Measurements from ENCODE around the gene EFCAB7.

Gene EFCAB7, protein sequence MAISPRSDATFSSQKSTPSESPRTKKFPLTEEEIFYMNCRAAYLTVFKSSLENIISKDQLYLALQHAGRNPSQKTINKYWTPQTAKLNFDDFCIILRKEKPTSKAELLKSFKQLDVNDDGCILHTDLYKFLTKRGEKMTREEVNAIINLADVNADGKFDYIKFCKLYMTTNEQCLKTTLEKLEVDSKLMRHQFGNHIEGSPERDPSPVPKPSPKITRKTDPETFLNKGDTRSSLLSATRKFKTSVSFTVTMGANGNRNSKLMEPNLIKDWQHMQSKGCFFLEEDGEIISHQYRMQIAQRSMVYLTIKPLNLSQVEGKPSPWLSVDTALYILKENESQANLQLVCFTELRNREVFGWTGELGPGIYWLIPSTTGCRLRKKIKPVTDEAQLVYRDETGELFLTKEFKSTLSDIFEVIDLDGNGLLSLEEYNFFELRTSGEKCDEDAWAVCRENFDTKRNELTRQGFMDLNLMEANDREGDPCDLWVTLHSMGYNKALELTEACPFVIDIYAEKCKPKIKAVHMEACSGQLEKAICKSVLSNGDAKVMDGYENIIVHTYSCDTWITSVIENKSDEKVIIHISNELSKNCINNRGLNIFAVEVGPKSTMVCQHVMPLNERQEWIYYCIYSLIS

DNA sequence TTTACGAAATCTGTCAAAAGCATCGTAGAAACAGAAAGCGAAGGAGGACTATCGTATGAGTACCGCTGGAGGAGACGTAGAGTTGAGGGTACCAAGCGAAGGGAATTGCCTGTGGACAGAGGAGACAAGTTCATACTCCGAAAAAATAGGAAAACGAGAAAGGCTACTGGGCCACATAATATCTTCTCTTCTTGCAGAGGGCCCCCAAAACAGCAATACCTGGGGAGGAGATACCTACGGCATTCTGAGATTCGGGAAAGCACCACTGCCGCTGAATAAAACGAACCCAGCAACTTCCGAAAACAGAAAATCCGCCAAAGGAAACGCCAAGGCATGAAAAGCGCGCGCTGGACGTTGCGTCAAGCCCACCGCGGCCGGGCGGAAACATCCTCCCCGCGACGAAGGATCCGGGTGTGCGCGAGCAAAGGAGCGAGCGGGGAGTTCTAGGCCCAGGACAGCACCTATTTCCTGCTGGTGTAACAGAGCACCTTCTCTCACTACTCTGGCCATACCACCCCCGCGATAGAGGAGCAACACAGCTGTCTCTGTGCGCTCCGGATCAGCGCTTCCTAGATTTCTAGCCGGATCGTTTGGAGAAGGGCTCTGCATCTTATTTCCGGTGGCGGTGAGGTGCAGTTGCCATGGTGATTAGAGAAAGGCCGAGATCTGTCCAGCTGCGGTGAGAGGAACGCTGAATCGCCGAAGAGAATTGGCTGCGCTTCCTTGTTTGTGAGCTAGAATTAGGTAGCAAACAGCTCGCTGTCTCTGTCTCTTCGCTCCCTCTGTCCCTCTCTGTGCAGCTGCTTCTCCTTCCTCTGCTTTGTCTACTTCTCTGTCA is at the start of gene EFCAB7, which contains the start of gene ITGB3BP:
Gene EFCAB7 (plus strand): TSS at position 635 of the 838 bp plus-strand sequence. CDS start 2,048 bp downstream, outside the sequence.
Gene ITGB3BP (minus strand): TSS at position 335 of the 838 bp plus-strand sequence. CDS start 92 bp downstream, at position 243.
- peak; percentile 59 to 73 for DNase-seq (ENCODE audit: extremely low read depth in 1 of 2, low read depth in 1 of 2)

DNA sequence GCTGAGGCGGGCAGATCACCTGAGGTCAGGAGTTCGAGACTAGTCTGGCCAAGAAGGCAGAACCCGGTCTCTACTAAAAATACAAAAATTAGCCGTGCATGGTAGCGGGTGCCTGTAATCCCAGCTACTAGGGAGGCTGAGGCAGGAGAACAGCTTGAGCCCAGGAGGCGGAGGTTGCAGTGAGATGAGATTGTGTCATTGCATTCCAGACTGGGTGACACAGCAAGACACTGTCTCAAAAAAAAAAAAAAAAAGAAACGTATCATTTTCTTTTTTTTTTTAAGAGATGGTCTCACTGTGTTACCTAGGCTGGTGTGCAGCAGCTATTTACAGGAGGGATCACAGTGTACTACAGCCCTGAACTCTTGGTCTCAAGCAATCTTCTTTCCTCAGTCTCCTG is 47.6 kb upstream of the EFCAB7 start:
- no peak for DNase-seq (ENCODE audit: extremely low read depth in 1 of 2, low read depth in 1 of 2)

DNA sequence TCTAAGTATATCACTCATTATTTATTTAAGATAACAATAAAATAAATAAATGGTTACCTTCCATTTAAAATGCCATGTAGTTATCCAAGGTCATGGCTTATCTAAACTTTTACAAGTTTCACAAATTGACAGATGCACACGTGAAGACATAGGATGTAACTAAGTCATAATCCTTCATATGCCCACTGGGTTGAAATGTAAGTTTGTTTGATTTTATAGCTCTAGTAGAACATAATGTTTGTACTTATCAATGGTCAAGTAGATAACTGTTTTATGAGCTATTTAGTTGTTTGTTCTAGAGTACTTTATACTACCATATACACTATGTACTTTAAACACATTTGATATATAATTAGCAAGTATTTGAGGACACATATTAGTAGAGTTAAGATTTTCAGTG is 43.3 kb upstream of the EFCAB7 start:
- no peak for DNase-seq (ENCODE audit: extremely low read depth in 1 of 2, low read depth in 1 of 2)

DNA sequence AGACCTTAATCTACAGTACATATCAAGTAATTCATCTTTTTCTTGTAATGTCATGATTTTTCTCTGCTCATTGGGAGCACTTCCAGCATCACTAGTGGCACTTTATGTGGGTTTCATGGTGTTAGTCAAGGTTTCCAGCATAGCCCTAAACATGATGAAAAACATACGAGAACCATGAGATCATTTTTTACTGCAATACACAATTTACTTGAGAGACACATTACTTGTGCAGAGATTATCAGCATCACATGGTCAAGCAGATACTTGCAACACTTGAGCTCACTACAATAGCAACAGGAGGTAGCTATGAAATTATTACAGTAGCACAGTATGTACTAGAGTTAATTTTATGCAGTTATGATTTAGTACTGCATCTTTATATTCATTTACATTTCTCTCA is 36.7 kb upstream of the EFCAB7 start:
- DNase-seq (ENCODE audit: extremely low read depth in 1 of 2, low read depth in 1 of 2): no peak

DNA sequence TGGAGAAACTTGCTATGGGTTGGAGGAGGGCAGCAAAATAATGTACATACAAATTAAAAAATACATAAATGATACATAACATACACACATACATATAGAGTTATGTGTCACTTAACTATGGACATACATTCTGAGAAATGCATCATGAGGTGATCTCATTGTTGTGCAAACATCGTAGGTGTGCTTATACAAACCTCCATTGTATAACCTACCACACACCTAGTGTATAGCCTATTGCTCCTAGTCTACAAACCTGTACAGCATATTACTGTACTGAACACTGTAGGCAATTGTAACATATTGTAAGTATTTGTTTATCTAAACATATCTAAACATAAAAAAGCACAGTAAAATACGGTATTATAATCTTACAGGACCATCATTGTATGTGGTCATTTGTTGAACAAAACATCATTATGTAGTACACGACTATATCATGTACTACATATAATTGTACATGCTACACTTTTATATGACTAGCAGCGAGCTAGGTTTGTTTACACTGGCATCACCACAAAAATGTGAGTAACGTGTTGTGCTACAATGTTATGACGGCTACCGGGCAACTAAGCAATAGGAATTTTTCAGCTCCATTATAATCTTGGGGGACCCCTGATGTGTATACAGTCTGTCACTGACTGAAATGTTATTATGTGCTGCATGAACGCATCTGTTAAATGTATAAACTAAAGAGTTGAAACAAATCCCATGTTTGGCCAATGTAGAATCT is 35.8 kb upstream of the EFCAB7 start:
- DNase-seq (ENCODE audit: extremely low read depth in 1 of 2, low read depth in 1 of 2): no peak

DNA sequence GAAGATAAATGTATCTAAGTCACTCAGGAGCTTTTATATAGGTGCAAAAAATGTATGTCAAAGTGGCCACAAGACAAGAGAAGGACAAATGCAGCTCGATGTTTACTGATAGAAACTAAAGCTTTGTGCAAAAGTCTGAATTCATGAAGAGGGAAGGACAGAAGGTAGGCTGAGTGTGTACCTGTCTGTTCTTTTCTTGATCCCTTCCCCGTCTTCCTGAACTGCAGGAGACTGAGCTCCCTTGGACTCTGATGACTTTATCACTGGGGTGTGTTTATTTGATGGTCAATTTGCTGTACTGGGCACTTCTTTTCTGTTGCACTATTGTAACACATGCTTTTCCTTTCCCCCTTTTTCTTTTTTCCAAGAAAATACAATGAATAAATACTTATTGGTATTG is 25.7 kb upstream of the EFCAB7 start:
- DNase-seq (ENCODE audit: extremely low read depth in 1 of 2, low read depth in 1 of 2): no peak

DNA sequence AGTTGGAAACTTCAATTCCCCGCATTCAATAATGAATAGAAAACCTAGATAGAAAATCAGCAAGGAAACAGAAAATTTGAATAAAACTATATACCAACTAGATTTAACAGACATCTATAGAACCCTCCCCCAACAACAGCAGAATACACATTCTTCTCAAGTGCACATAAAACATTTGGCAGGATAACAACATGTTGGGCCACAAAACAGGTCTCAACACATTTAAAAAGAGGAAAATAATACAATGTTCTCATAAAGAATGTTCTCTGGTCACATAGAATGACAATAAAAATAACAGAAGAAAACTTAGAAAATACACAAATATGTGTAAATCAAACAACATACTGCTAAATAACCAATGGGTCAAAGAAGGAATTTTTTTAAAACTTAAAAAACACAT is 25.2 kb upstream of the EFCAB7 start:
- DNase-seq (ENCODE audit: extremely low read depth in 1 of 2, low read depth in 1 of 2): no peak

DNA sequence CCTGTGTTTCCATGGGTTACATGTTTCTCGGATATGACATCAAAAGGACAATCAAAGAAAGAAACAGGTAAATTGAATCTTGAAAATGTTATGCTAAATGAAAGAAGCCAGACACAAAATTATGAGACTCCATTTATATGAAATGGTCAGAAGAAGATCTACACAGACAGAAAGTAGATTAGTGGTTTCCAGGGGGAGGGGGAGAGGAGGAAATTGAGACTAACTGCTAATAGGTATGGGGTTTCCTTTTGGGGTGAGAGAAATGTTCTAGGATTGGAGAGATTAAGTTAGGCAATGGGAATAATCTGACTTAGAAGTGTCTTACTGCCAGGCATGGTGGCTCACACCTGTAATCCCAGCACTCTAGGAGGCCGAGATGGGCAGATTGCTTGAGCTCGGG is 22.1 kb upstream of the EFCAB7 start:
- DNase-seq (ENCODE audit: extremely low read depth in 1 of 2, low read depth in 1 of 2): no peak

DNA sequence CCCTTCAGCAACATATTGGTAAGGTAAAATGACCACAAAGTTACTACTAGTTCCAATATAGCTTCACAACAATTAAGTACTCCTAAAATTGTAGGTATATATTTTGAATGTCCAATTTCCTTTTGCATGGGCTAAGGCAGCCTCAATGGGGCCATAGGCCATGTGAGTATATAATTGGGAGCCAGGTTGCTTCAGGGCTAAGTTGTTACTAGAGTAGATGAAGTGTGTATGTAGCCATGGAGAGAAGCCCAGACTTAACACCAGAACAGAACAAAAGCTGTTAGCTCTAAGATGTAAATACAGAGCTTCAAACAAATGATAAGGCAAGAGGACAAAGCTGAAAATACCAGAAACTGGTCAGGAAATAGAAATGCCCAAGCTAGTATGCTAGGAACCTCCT is 16.5 kb upstream of the EFCAB7 start:
- DNase-seq (ENCODE audit: extremely low read depth in 1 of 2, low read depth in 1 of 2): no peak

DNA sequence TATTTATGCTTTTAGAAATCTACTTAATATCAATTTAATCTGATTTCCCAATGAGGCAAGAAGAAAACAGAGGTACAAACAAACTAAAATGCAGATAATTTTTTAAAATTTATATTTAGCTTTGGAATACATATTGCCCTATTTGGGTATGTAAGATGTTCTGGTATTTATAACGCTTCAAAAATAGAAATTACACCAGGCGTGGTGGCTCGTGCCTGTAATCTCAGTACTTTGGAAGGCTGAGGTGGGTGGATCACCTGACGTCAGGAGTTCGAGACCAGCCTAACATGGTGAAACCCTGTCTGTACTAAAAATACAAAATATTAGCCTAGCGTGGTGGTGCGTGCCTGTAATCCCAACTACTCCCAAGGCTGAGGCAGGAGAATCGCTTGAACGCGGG is 13.6 kb upstream of the EFCAB7 start:
- DNase-seq (ENCODE audit: extremely low read depth in 1 of 2, low read depth in 1 of 2): no peak

DNA sequence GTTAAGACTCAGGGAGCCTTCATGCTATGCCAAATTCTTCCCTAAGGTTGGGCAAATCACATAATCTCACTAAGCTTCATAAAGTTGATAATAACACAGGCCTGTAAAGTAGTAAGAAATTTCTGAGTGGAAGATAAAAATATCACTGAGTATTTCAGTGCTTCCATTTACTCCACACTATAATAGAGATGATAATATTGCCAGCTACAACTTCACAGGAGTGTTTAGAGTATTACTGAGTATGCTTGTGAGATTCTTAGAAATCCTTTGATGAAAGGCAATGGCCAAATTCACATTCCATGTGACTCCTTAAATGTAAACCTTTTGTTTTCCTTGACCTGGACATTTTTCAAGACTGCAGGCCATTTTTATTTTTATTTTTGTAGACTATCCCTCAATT is 10.7 kb upstream of the EFCAB7 start:
- no peak for DNase-seq (ENCODE audit: extremely low read depth in 1 of 2, low read depth in 1 of 2)

DNA sequence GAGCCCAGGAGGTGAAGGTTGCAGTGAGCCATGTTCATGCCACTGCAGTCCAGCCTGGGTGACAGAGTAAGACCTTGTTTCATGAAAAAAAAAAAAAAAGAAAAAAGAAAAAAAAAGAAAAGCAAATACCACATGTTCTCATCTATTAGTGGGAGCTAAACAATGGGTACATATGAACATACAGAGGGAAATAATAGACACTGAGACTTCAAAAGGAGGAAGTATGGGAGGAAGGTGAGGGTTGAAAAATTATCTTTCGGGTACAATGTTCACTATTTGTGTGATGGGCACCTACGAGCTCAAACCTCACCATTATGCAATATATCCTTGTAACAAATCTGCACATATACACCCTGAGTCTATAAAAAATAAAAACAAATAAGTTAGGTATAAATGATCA is 6.7 kb upstream of the EFCAB7 start:
- DNase-seq (ENCODE audit: extremely low read depth in 1 of 2, low read depth in 1 of 2): no peak

DNA sequence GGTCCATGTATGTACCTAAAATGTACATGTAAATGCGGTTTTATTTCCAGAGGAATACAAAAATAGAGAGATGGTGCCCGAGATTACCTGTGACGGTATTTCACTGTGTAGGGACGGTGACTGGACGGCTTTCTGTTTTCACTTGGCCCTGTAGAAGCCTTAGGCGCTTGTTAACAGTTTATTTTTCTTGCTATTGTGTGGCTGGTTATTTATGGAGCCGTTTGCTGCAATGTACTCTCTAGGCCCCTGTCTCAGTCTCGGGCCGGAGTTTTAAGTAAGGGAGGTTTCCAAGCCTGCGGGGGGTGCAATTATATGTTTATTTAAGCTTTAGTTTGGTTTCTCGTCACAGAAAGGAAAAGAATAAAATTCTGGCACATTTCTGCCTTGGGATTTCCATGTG is 413 bp downstream of the EFCAB7 start:
- DNase-seq (ENCODE audit: extremely low read depth in 1 of 2, low read depth in 1 of 2): no peak

DNA sequence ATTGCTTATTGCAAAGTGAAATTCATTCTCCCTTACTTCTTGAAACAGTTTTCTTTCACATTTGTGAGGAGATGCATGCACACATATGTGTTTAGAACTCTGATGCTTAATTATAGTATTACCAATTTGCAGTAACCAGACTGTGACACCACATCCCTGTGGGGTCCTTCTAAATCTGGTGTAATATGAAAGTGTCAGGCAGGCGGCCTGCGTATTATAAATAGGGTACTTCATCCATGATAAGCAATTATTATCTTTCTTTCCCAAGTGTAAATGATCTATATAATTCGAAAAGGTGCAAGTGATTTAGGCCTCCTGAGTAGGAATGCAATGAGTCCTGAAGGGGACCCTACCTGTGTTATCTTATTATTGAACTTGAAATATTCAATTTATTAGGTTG is 876 bp downstream of the EFCAB7 start:
- DNase-seq (ENCODE audit: extremely low read depth in 1 of 2, low read depth in 1 of 2): no peak

DNA sequence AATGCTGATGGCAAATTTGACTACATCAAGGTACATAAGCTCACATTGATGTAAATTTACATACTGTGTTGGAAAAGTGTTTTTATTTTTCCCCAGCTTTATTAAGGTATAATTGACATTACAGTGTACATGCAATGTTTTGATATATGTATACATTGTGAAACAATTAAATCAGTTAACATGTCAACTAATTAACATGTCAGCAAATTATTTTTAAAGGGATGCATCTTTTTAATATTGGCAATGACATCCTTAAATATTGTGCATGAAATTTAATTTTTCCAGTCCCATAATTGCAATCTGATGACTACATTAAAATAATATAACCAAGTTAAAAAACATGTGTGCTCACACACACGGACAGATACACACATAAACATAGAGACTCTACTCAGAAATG is 9.4 kb downstream of the EFCAB7 start:
- DNase-seq (ENCODE audit: extremely low read depth in 1 of 2, low read depth in 1 of 2): no peak

DNA sequence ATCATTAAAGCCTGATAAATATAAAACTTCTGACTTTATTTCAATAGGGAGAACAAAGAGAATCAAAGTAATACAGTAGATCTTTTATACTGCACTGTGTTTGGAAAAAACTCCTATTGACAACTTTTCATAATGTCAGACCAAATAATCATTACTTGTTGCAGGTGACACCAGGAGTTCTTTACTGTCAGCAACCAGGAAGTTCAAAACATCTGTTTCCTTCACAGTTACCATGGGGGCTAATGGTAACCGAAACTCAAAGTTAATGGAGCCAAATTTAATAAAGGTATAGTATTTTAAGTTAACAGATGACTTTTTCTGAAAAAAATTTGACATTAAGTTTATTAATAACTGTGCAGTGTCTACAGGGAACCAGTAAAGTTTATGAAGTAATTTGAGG is 10.6 kb downstream of the EFCAB7 start:
- no peak for DNase-seq (ENCODE audit: extremely low read depth in 1 of 2, low read depth in 1 of 2)

DNA sequence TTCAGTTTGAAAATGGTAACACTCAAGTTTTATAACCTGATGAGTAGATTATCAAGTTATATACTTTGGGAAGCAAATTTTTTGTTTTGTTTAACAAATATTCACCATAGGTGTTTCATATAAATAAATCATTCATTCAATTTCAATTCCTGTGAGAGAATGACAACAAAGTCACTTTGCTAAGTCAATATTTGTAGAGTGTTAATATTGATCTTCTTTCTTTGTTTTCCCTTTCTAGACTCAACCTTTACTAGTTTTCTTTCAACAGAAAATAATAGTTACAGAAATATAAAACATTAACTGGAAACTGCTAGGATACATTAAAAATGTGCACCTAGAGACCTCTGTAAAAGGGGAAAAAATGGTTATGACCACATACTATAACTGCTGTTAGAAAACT is 11.1 kb downstream of the EFCAB7 start:
- no peak for DNase-seq (ENCODE audit: extremely low read depth in 1 of 2, low read depth in 1 of 2)

DNA sequence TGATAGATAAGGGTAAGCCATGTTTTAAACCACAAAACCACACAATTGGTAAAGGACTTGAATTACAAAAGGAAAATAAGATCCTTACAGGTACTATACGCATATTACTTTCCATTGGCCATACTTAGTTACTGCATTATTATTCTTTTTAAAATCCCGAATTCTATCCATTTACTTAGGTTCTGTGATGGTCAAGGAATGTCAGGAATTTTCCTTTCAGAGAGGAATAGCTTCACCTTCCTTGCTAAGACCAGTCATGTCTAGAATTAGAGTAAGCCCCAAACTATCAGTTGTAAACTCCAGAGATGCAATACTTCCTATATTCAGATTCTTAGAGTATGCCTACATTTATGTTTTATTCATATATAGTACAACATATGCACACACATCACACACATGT is 13.7 kb downstream of the EFCAB7 start:
- DNase-seq (ENCODE audit: extremely low read depth in 1 of 2, low read depth in 1 of 2): no peak

DNA sequence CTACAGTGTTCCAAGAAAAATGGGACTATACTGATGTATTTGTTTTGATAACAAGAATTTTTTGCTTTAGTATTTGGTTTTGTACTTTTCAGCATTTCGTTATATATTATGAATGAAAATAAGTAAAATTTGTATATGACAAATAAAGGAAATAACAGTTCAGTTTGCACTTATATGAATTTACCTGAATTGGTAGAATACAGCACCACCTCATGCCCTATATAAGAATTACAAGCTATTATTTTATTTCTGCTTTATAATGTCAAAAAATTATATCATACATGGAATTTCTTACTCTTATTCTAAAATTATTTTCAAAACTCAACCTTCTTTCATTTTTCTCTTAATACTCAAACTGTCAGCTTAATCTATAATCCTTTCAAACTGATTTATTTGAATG is 14.6 kb downstream of the EFCAB7 start:
- DNase-seq (ENCODE audit: extremely low read depth in 1 of 2, low read depth in 1 of 2): no peak

DNA sequence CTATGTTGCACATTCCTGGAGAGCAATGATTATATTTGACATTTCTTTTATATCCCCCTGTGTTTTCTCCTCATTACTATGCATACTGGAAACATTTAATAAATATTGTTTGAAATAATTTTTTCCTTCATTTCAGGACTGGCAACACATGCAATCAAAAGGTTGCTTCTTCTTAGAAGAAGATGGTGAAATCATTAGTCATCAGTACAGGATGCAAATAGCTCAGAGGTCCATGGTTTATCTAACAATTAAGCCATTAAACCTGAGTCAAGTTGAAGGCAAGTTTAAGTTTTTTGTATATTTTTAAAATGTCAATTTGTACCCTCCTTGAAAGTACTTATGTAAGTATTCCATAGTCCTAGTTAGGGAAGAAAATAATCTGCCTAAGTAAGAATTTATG is 22.5 kb downstream of the EFCAB7 start:
- DNase-seq (ENCODE audit: extremely low read depth in 1 of 2, low read depth in 1 of 2): no peak

Measured in stimulated activated CD8-positive, alpha-beta memory T cell treated with anti-CD3 and anti-CD28 coated beads, Interleukin-7, amount 100 ng/mL, for 48 hours (primary cell).